ENCODE measurements around the gene COL10A1.
"Not testable (repeated sequence)": the region's sequence is repeated elsewhere in the genome, so short reads cannot be mapped to it uniquely, and the experiment has no call there.

The COL10A1 gene

DNA sequence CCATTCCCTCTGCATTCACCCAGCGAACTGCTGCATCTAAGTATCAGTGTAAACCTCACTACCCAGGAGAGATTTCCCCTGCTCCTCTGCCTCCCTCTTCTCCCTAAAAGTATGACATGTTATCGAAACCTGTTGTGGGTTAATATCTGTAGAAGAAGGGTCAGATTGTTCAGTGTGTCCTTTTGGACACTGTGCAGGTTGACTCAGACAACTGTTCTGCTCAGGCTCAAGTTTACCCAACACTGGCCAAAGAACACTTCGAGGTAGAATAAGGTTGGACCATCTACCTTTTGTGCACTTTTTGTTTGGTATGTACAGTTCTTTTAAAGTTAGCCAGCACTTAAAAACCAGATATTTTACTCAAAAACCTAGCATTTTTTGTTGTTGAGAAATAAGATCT lies 20.7 kb downstream of the COL10A1 start:
- Mint-ChIP-seq H3K36me3 (ENCODE audit: low read depth) (peaks cover 8% of the 10 kb centered on the region), H3K27me3 (ENCODE audit: low read depth) (no peaks in the 10 kb centered on the region), H3K4me3 (no peak overlapping the region), H3K4me1 (ENCODE audit: low read depth) (peaks cover 36% of the 10 kb centered on the region), H3K9me3 (no peaks in the 10 kb centered on the region), H3K27ac (no peak overlapping the region)

DNA sequence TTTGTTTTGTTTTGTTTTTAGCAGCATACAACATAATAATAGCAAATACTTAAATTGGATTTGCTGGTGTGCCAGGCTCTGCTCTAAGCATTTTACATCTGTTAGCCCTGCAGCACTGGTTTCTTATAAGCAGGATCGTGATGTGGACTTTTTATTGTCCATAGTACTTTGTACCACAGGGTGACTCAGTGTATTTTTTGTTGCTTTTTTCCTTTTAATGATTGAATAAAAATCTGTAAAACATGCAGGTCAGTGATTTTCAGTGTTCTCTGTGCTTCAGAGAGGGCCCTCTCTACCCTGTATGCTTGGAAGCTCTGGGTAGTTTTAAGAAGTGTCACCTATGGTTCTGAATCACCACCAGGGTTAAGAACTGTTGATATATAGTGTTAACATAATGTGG lies 21.3 kb downstream of the COL10A1 start:
- no peaks in the 10 kb centered on the region for H3K9me3 Mint-ChIP-seq
- no peak overlapping the region for H3K4me3 Mint-ChIP-seq
- peaks cover 7% of the 10 kb centered on the region for H3K36me3 Mint-ChIP-seq (ENCODE audit: low read depth)
- peaks cover 38% of the 10 kb centered on the region for H3K4me1 Mint-ChIP-seq (ENCODE audit: low read depth)
- H3K27ac Mint-ChIP-seq: no peak overlapping the region
- H3K27me3 Mint-ChIP-seq (ENCODE audit: low read depth): no peaks in the 10 kb centered on the region

DNA sequence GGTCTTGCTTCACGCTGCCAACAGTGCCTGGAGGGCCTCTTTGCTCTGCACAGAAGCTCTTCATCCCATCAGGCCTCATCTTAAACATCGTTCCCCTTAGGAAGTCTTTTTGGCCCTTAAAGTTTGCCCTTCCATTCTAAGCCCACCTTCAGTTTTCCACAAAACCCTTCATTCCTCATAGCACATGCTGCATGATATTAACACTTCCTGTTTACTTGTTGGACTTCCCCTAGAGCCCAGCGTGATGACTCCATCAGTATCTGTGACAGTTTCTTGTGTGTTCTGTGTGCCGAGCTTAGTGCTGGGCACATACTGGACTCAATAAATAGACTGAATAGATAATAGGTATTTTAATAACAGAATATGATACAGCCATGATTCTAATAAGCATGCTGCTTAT lies 23.1 kb downstream of the COL10A1 start:
- H3K27me3 Mint-ChIP-seq (ENCODE audit: low read depth): no peaks in the 10 kb centered on the region
- H3K27ac Mint-ChIP-seq: peak overlapping the region; percentile 3
- peak overlapping the region; percentile 30 for H3K4me3 Mint-ChIP-seq
- H3K4me1 Mint-ChIP-seq (ENCODE audit: low read depth): peaks cover 38% of the 10 kb centered on the region
- no peaks in the 10 kb centered on the region for H3K9me3 Mint-ChIP-seq
- H3K36me3 Mint-ChIP-seq (ENCODE audit: low read depth): no peaks in the 10 kb centered on the region

DNA sequence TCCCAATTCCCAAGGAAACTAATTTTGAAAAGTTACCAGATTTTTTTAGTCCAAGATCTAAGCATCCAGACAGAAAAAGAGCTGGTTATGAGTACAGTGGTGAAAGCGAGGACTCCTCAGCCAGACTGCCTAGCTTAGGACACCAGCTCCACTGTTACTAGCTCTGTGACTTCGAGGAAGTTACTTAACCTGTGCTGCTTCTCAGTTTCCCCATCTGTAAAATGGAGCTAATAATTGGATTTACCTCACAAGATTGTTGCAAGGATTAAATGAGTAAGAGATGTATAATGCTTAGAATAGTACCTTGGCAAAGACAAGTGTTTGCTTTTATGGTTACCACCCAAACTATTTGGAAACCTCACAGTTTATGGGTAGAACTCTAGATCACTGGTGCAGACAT lies 24.1 kb downstream of the COL10A1 start:
- Mint-ChIP-seq H3K4me1 (ENCODE audit: low read depth) (peaks cover 38% of the 10 kb centered on the region), H3K36me3 (ENCODE audit: low read depth) (no peaks in the 10 kb centered on the region), H3K27me3 (ENCODE audit: low read depth) (no peaks in the 10 kb centered on the region), H3K27ac (peak overlapping the region; percentile 96), H3K9me3 (peaks cover under 1% of the 10 kb centered on the region), H3K4me3 (peak overlapping the region; percentile 97)

- Mint-ChIP-seq H3K27me3 (ENCODE audit: low read depth) (no peaks in the 10 kb centered on the region), H3K4me3 (peak overlapping the region; percentile 97), H3K36me3 (ENCODE audit: low read depth) (no peaks in the 10 kb centered on the region), H3K4me1 (ENCODE audit: low read depth) (peaks cover 38% of the 10 kb centered on the region), H3K9me3 (peaks cover 6% of the 10 kb centered on the region), H3K27ac (peak overlapping the region; percentile 96)
Measured at GRCh38 chr6:116101302-116101718, 24.6 kb downstream of the COL10A1 start.

DNA sequence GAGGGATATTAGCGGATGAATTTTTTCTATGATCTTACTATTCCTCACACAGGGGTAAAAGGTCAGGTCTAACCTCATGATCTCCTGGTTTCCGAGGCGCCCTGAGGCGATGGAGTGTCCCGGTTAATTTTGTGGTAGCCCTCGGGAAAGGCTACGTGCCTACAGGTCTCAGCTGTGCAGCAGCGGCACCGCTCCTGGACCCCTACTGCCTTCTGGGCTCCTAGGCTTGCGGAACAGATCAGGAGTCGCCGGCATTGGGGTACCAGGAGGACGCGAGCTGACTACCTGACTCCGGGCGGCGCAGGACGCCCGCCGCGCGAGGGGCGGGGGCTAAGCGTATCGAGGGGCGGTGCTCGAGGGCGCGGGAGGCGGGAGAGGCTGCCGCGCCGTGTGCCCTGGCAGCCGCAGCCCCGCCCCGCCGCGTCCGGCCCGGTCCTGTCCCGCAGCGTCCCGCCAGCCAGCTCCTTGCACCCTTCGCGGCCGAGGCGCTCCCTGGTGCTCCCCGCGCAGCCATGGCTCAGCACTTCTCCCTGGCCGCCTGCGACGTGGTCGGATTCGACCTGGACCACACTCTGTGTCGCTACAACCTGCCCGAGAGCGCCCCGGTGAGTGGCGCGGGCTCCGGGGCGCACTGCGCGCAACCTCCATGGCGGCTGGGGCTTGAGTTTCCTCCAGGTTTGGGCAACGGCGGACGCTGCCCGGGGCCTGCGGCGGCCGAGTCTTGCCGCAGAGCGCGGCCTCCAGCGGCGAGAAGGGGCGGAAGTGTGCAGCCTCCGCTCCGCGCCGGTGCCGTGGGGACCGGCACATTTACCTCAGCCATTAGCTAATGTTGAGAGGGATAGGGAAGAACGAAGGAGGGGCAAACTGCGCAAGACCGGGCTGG lies 25.3 kb downstream of the COL10A1 start, which contains the start of gene NT5DC1:
NT5DC1 (plus strand) TSS at position 435 of the 883 bp plus-strand sequence; CDS start at position 513, 78 bp downstream.
- H3K27ac Mint-ChIP-seq: peak within 1 kb of the TSS; percentile 96
- H3K27me3 Mint-ChIP-seq (ENCODE audit: low read depth): no peaks in the 10 kb centered on the region
- peaks cover 11% of the 10 kb centered on the region for H3K9me3 Mint-ChIP-seq
- H3K4me3 Mint-ChIP-seq: peak within 1 kb of the TSS; percentile 97
- H3K4me1 Mint-ChIP-seq (ENCODE audit: low read depth): peaks cover 36% of the 10 kb centered on the region
- no peaks in the 10 kb centered on the region for H3K36me3 Mint-ChIP-seq (ENCODE audit: low read depth)

DNA sequence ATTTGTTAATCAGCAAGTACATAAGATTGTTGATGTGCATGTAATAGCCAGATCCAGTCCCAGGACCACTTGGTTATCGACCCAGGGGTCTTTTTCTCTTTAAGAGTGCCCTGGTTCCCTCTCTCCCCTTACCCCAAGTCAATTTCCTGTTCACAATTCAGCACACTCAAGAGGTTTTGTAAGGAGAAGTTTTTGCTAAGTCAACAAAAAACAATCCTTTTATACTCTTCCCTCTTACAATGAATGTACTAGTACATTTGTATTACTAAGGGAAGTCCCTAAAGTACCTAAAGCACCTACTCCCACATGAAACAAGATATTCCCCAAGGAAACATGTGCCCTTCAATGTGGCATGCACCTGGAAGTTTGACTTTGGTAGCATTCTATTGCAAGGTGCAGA lies 26.9 kb downstream of the COL10A1 start:
- Mint-ChIP-seq H3K27ac (no peak overlapping the region), H3K36me3 (ENCODE audit: low read depth) (no peaks in the 10 kb centered on the region), H3K27me3 (ENCODE audit: low read depth) (no peaks in the 10 kb centered on the region), H3K4me3 (no peak overlapping the region), H3K9me3 (peaks cover 14% of the 10 kb centered on the region), H3K4me1 (ENCODE audit: low read depth) (peaks cover 28% of the 10 kb centered on the region)

GRCh38 chr6:116096979-116097816 lies 28.7 kb downstream of the COL10A1 start:
- H3K4me1 Mint-ChIP-seq (ENCODE audit: low read depth): peaks cover 16% of the 10 kb centered on the region
- no peaks in the 10 kb centered on the region for H3K27me3 Mint-ChIP-seq (ENCODE audit: low read depth)
- no peak overlapping the region for H3K4me3 Mint-ChIP-seq
- no peaks in the 10 kb centered on the region for H3K36me3 Mint-ChIP-seq (ENCODE audit: low read depth)
- no peak overlapping the region for H3K27ac Mint-ChIP-seq
- peaks cover 14% of the 10 kb centered on the region for H3K9me3 Mint-ChIP-seq

DNA sequence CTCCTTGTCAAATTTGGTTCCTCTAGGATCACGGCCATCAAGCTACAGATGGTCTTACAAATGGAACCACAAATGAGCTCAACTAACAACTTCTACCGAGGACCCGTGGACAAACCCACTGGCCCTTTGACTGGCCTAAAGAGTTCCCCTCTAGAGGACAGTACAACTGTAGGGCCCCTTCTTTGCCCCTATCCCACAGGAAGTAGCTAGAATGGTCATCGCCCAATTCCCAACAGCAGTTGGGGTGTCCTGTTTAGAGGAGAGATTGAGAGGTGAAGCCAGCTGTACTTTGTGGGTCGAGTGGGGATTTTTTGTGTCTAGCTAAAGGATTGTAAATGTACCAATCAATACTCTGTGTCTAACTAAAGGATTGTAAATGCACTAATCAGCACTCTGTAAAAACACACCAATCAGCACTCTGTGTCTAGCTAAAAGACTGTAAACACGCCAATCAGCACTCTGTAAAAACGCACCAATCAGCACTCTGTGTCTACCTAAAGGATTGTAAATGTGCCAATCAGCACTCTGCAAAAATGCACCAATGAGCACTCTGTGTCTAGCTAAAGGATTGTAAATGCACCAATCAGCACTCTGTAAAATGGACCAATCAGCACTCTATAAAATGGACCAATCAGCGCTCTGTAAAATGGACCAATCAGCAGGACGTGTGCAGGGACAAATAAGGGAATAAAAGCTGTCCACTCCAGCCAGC lies 29.7 kb downstream of the COL10A1 start:
- not testable (repeated sequence) for H3K36me3 Mint-ChIP-seq (ENCODE audit: low read depth); H3K27ac Mint-ChIP-seq; H3K4me3 Mint-ChIP-seq; H3K27me3 Mint-ChIP-seq (ENCODE audit: low read depth); H3K4me1 Mint-ChIP-seq (ENCODE audit: low read depth)
- H3K9me3 Mint-ChIP-seq: peaks cover 14% of the 10 kb centered on the region

DNA sequence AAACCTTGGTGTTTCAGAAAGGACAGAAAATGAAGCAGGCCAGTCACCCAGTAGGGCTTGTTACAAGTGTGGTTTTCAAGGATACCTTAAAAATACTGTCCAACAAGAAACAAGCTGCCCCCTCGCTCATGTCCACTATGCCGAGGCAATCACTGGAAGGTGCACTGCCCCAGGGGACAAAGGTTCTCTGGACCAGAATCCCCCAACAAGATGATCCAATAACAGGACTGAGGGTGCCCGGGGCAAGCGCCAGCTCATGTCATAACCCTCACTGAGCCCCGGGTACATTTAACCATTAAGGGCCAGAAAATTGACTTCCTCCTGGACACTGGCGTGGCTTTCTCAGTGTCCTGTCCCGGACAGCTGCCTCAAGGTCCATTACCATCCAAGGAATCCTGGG lies 31.9 kb downstream of the COL10A1 start:
- Mint-ChIP-seq H3K4me3 (no peak overlapping the region), H3K27ac (no peak overlapping the region), H3K9me3 (peaks cover 14% of the 10 kb centered on the region), H3K4me1 (ENCODE audit: low read depth) (no peaks in the 10 kb centered on the region), H3K27me3 (ENCODE audit: low read depth) (no peaks in the 10 kb centered on the region), H3K36me3 (ENCODE audit: low read depth) (no peaks in the 10 kb centered on the region)

DNA sequence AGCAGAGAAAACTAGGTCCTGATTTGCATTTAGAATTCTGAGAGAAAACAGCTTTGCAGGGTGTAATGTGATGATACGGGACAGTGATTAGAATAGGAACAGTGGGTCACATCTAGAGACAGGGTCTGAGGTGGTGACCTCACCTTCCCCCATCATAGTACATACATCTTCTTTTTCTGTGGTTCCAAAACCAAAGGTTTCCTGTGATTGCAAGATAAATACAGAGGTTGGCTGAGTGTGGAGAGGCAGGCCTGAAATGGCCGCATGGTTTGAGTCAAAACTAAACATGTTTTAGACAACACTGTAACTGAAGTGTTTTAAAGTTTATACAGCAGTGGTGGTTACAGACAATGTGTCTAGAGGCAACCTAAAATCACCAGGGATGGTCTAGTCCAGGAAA lies 35.7 kb downstream of the COL10A1 start:
- H3K27me3 Mint-ChIP-seq (ENCODE audit: low read depth): peaks cover 3% of the 10 kb centered on the region
- no peaks in the 10 kb centered on the region for H3K36me3 Mint-ChIP-seq (ENCODE audit: low read depth)
- no peaks in the 10 kb centered on the region for H3K4me1 Mint-ChIP-seq (ENCODE audit: low read depth)
- no peak overlapping the region for H3K4me3 Mint-ChIP-seq
- H3K27ac Mint-ChIP-seq: no peak overlapping the region
- no peaks in the 10 kb centered on the region for H3K9me3 Mint-ChIP-seq

DNA sequence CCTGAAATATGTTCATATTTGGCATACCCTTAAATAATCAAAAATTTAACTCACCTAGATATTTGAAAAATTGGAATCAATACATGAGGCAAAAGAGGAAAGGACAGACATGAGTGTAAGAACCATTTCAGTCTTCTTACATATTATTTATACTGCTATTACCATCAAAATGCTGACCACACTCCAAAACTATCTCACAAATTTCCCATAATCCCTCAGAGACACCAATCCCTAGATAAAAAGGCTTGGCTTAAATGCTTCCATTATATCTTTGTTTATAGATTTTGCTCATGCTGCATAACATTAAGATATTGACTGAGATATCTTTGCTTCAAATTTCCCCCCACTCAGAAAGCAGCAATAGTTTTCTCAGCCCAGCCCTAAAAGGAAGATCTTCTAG lies 37.0 kb downstream of the COL10A1 start:
- no peaks in the 10 kb centered on the region for H3K36me3 Mint-ChIP-seq (ENCODE audit: low read depth)
- H3K4me3 Mint-ChIP-seq: no peak overlapping the region
- peaks cover 3% of the 10 kb centered on the region for H3K27me3 Mint-ChIP-seq (ENCODE audit: low read depth)
- no peaks in the 10 kb centered on the region for H3K4me1 Mint-ChIP-seq (ENCODE audit: low read depth)
- H3K9me3 Mint-ChIP-seq: no peaks in the 10 kb centered on the region
- H3K27ac Mint-ChIP-seq: no peak overlapping the region

DNA sequence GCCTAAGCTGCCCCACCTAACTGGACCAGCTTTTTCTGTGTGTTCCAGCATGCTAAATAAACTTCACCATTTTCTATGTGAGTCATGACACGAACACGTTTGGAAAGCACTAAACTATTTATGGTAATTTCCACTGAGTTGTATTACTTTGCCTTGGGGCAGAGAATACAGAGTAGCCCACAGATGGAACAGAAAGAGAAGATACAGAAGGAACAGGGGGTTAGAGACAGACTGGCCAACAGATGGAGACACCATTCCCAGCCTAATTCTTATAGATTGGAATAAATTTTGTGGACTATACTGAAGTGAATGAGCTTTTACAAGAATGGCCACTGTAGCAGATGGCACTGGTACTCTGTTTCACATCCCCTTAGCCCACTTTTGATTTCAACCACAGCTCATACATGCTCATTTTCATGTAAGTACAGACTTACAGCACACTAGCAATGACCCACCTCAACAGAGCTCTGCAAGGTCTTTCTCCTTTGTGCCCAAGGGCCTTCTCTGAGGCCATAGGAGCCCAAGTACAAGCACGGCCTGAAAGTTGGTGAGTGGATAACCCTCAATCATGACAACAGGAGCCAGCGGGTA lies 38.4 kb downstream of the COL10A1 start:
- peaks cover 10% of the 10 kb centered on the region for H3K27me3 Mint-ChIP-seq (ENCODE audit: low read depth)
- no peak overlapping the region for H3K27ac Mint-ChIP-seq
- H3K36me3 Mint-ChIP-seq (ENCODE audit: low read depth): no peaks in the 10 kb centered on the region
- no peak overlapping the region for H3K4me3 Mint-ChIP-seq
- H3K9me3 Mint-ChIP-seq: no peaks in the 10 kb centered on the region
- H3K4me1 Mint-ChIP-seq (ENCODE audit: low read depth): no peaks in the 10 kb centered on the region

- Mint-ChIP-seq H3K27ac (no peak overlapping the region), H3K36me3 (ENCODE audit: low read depth) (no peaks in the 10 kb centered on the region), H3K4me3 (no peak overlapping the region), H3K27me3 (ENCODE audit: low read depth) (peaks cover 14% of the 10 kb centered on the region), H3K4me1 (ENCODE audit: low read depth) (no peaks in the 10 kb centered on the region), H3K9me3 (no peaks in the 10 kb centered on the region)
Measured at GRCh38 chr6:116084284-116084683, 41.6 kb downstream of the COL10A1 start.

Data from T-helper 1 cell treated with Interleukin-12 subunit alpha and Interleukin-12 subunit beta and Interleukin-4 antibody, amounts not matched to agents 30 μg/mL and 1 μg/mL, for 36 hours (primary cell).